Stimulated activated CD8-positive, alpha-beta memory T cell treated with anti-CD3 and anti-CD28 coated beads, Interleukin-12 subunit alpha, Interleukin-12 subunit beta, amount 100 ng/mL, for 4 hours (primary cell): ENCODE results near the gene RALGAPB.
"Not testable (repeated sequence)": the region's sequence is repeated elsewhere in the genome, so short reads cannot be mapped to it uniquely, and the experiment has no call there.

Experiments
- DNase-seq: peaks from one replicate; pipeline ENCODE4 v3.0.0-alpha.2; 2020; ENCODE audit warnings: low read depth

The RALGAPB gene

GRCh38 chr20:38585404-38586180, 112.9 kb downstream of the RALGAPB start:
- DNase-seq: no peak

DNA sequence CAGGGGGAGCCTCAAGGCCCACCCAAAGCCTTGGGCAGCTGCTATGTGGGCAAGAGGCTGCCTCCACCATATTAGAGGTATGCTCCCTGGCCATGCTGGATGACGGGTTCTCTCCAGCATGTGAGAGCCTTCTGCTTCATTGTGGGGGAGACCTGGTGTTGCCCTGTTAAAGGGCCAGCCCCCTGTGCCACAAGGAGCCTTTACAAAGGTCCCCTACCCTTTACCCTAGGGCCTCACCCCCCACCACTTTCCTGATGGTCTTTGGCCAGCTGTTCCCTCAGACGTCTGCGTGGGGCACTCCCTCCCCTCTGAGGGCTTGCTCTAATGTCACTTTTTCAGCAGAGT, 113.5 kb downstream of the RALGAPB start:
- no peak for DNase-seq

- no peak for DNase-seq
Measured at GRCh38 chr20:38588303-38588702, 115.7 kb downstream of the RALGAPB start.

- DNase-seq: no peak
Measured at GRCh38 chr20:38589351-38589750, 116.7 kb downstream of the RALGAPB start.

GRCh38 chr20:38589967-38590675, 117.5 kb downstream of the RALGAPB start:
- no peak for DNase-seq

GRCh38 chr20:38590676-38591473, 118.2 kb downstream of the RALGAPB start:
- no peak for DNase-seq

GRCh38 chr20:38591474-38592410, 119.1 kb downstream of the RALGAPB start:
- DNase-seq: no peak

DNA sequence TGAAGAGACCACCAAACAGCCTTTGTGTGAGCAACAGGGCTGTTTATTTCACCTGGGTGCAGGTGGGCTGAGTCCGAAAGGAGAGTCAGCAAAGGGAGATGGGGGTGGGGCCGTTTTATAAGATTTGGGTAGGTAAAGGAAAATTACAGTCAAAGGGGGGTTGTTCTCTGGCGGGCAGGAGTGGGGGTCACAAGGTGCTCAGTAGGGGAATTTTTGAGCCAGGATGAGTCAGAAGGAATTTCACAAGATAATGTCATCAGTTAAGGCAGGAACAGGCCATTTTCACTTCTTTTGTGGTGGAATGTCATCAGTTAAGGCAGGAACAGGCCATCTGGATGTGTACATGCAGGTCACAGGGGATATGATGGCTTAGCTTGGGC, 119.8 kb downstream of the RALGAPB start:
- DNase-seq: not testable (repeated sequence)

DNA sequence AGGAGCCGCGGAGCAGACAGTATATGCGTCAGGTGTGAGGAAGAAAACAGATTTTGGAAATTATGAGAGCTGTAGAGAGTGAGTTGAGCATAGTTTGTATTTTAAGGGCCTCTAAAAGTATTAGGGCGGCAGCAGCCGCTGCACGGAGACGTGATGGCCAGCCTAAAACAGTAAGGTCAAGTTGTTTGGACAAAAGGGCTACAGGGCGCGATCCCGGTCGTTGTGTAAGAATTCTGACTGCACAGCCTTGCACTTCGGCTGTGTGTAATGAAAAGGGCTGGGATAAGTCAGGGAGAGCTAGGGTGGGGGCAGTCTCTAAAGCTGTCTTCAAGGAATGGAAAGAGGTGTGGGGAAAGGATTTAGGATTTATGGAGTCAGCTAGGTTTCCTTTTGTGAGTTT, 121.6 kb downstream of the RALGAPB start:
- DNase-seq: not testable (repeated sequence)

DNA sequence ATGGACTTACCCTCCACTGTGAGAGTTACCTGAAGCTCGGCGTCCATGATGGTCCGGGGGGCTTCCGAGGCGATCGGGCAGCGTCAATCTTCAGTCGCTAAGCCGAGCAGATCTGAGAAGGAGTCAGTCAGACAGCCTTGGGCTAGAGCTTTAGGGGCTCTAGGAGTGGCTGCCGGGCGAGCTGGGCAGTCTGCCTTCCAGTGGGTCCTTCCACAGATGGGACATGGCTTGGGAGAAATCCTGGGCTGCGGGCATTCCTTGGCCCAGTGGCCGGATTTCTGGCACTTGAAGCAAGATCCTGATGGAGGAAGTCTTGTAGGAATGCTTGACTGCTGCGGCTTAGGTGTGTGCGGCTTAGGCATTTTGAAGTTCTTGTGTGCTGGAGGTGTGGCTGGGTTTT, 123.2 kb downstream of the RALGAPB start:
- DNase-seq: not testable (repeated sequence)

DNA sequence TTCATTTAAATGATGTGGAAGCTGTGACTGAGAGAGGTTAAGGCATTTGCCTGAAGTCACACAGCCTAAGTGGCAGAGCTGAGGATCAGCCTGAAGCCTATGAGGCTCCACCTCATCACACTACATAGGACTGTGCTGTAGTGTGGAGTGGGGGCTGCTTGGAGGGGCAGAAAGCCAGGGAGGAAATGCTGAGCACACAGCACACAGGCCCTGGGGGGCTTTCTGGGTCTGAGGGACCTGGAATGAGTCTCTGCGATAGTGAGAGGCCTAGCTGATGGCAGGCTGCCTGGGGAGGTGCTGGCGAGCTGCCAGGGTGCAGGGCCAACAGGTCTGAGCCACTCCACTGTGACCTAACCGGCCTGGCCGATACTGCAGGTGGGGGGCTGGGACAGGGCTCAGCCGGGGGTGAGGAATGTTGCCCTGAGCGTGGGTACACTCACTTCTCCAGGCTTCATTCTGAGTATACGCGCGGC, 126.8 kb downstream of the RALGAPB start:
- no peak for DNase-seq

DNA sequence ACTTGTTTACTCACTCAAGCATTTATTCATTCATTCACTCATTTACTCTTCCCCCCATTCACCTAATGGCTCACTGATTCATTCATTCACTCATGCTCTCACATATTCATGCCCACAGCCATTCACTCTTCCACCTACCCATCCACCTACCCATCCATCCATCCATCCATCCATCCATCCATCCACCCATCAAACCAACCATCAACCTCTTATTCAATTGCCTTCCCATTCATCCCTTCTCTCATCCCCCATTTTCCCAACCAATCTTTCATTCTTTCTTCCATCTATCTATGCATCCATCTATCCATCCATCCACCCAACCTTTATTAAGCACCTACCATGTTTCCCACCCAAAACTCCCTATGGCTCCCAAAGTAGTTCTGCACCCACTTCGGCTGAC, 127.4 kb downstream of the RALGAPB start:
- no peak for DNase-seq

- no peak for DNase-seq
Measured at GRCh38 chr20:38601216-38602184, 128.9 kb downstream of the RALGAPB start, which contains the start of gene ARHGAP40. Gene ARHGAP40, plus strand, starts transcription at chr20:38601809.

DNA sequence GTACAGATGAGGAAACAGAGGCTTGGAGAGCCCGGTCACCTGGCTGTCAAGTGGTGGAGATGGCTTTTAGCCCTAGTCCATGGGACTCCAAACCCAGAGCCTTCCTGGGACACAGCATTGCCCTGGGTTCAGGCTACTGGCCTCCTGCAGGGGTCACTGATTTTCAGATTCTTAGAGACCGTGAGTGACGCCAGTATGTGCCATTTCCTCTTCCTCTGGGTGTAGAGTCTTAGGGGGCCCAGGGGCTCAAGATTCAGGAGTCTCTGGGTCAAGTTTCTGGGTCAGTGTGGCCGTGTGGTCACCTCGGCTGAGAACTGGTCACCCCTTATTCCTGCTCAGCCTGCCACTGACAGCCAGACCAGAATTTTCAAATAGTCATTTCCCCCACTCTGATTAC, 129.5 kb downstream of the RALGAPB start:
- no peak for DNase-seq

DNA sequence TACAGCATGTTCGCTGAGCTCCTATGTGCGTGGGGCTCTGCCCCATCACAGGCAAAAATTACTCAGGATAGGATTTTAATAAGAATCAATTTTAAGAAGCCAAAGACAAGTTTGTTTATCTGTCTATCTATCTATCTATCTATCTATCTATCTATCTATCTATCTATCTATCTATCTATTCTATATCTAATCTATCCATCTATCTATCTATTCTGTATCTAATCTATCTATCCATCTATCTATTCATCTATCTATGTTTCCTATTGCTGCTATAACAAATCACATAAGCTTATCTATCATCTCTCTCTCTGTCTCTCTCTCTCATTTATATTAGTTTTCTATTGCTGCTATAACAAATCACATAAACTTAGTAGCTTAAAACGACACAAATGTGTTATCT, 130.6 kb downstream of the RALGAPB start:
- no peak for DNase-seq

DNA sequence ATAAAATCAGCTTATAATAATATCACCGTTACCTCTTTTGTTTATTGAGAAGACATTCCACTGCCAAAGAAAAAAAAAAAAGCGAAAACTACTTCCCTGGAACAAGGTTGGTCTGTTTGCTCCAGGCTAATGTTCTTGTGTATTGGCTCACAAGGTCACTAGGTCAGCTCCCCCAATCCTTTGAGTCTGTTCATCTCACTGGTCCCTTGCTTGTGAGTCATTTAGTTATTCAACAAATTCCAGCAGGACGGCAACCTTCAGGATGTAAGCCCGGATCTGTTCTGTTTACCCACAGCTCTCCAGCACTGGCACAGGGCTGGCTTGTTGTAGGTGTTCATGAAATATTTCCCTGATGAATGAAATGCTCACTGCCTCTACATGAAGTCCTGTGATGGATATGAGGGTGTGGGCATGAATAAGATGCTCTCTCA, 132.2 kb downstream of the RALGAPB start:
- DNase-seq: no peak

GRCh38 chr20:38607351-38607750, 134.7 kb downstream of the RALGAPB start:
- no peak for DNase-seq

DNA sequence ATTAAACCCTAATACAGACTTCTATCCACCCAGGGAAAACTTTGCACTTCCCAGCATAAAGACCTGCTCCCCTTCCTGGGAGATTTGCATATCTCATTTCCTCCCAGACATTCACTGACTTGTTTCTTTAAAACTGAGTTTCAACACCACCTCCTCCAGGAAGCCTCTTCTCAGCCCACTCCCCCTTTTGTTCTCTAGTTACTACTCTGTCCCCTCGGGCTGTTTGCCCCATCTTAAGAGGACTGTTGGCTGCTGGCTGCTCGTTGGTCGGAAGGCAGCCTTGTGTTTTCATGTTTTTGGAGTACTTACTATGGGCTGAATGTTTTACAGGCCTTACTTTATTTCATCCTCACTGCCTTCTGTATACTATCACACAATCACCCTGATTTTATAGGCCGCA, 135.5 kb downstream of the RALGAPB start:
- DNase-seq: no peak

DNA sequence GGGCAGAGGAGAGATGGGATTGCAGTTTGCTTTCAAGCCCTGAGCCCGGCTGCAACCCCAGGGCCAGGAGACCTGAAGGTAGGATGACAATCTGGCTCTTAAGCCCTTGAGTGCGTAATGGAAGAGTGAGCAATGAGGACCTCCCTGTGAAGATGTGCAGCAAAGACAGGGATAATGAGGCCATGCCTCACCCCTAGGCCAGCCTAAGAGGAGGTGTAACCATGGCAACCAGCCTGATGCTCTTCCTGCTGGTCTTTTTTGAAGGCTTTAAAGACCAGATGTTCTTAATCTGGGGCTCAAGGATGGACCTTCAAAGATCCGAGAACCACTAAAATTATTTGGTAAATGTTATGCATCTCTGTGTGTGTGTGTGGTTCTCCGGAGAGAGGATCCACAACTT, 137.2 kb downstream of the RALGAPB start:
- no peak for DNase-seq

- DNase-seq: no peak
Measured at GRCh38 chr20:38610521-38610920, 137.9 kb downstream of the RALGAPB start.
